ENCODE measurements around the gene AMER1. TPM values are rescaled to one million over a fixed set of nuclear protein-coding genes. Genes with fewer than 3 reads are reported as not detected.

Gene AMER1
- total RNA-seq, 4 donors from 2014 or later, result 1.6 to 8.2 (median 5.3) TPM

DNA sequence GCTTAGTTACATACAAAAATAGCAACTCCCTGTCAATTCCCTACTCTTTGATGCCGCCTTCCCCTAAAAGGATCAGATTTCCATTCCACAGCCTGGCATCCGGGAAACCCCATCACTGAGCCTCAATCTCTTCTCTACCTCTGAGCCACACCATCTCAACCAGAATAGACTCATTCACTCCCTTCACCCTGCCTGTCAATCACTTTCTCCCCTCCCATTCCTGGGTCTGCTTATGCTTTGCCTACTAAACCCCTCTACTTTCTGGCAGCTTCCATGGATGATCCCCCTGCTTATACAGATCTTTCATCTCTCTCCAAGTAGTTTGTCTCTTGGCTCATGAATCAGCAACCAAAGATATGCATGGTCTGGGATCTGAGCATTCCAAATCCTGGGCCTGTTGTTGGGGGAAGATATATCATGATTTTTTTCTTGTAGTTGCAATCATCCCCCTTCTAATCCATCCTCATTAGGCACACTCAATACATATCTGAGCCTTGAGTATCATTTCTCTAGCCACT, 2.6 kb downstream of the AMER1 start:
- no peak for TF ChIP-seq EP300 (IDR thresholded peaks at IDR 0.05; ENCODE audit: low read depth)
- TF ChIP-seq POLR2A (IDR thresholded peaks at IDR 0.05), result no peak
- TF ChIP-seq, protein P1, sequence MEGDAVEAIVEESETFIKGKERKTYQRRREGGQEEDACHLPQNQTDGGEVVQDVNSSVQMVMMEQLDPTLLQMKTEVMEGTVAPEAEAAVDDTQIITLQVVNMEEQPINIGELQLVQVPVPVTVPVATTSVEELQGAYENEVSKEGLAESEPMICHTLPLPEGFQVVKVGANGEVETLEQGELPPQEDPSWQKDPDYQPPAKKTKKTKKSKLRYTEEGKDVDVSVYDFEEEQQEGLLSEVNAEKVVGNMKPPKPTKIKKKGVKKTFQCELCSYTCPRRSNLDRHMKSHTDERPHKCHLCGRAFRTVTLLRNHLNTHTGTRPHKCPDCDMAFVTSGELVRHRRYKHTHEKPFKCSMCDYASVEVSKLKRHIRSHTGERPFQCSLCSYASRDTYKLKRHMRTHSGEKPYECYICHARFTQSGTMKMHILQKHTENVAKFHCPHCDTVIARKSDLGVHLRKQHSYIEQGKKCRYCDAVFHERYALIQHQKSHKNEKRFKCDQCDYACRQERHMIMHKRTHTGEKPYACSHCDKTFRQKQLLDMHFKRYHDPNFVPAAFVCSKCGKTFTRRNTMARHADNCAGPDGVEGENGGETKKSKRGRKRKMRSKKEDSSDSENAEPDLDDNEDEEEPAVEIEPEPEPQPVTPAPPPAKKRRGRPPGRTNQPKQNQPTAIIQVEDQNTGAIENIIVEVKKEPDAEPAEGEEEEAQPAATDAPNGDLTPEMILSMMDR (IDR thresholded peaks at IDR 0.05), result no peak
- no peak for TF ChIP-seq POLR2AphosphoS5 (IDR thresholded peaks at IDR 0.05)
- H3K9me3 ChIP-seq, result no peaks in the 10 kb centered on the region
- H3K36me3 ChIP-seq, result no peaks in the 10 kb centered on the region
- H3K4me1 ChIP-seq, result peaks cover 4 to 26% (median 16%) of the 10 kb centered on the region in 4 donors
- intact Hi-C loops (cut with DNase I; ENCODE audit: low total_unique reads), result no loop called here
- 83% methylated on average over 2 of the region's 2 CpGs; no CpG with 5 or more reads in 1 of the 2 donors for WGBS, 2 donors (ENCODE audit: low coverage in 1 of 2)
- DNase-seq, result no peak
- H3K27ac ChIP-seq, result no peak overlapping the region
- H3K27me3 ChIP-seq, result no peaks in the 10 kb centered on the region
- in situ Hi-C loops (cut with MboI; ENCODE audit: low pct_ligation_motif_present in 1 of 4, low pct_unique_long_range_greater_than_20kb in 1 of 4, low sequenced_read_pairs in 3 of 4), result no loop called here
- H3K4me3 ChIP-seq, result no peak overlapping the region

DNA sequence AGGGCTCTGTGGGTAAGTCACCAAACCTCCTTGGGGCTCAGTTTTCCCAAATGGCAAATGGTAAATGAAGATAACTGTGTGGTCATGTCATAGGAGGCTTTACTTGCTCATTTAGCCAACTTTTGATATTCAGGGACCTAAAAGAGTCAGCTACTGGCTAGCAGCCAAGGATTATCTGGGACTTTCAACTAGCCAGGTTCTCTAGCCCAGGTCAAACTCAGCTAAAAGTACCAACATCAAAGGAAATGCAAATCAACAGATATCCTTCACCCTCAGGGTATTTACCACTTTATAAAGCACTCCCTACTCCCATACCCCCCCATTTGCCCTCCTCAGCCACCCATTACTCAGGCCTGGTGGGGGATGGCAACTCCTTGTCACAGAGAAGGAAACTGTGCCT, 7.5 kb downstream of the AMER1 start:
- intact Hi-C loops (cut with DNase I; ENCODE audit: low total_unique reads) (no loop called here), in situ Hi-C loops (cut with MboI; ENCODE audit: low pct_ligation_motif_present in 1 of 4, low pct_unique_long_range_greater_than_20kb in 1 of 4, low sequenced_read_pairs in 3 of 4) (no loop called here)
- DNase-seq, result no peak
- H3K36me3 ChIP-seq, result no peaks in the 10 kb centered on the region
- TF ChIP-seq POLR2AphosphoS5 (IDR thresholded peaks at IDR 0.05), result no peak
- TF ChIP-seq EP300 (IDR thresholded peaks at IDR 0.05; ENCODE audit: low read depth), result no peak
- TF ChIP-seq POLR2A (IDR thresholded peaks at IDR 0.05), result no peak
- no peak overlapping the region for H3K27ac ChIP-seq
- H3K27me3 ChIP-seq, result no peaks in the 10 kb centered on the region
- H3K4me3 ChIP-seq, result no peak overlapping the region
- H3K9me3 ChIP-seq, result no peaks in the 10 kb centered on the region
- no peaks in the 10 kb centered on the region for H3K4me1 ChIP-seq

DNA sequence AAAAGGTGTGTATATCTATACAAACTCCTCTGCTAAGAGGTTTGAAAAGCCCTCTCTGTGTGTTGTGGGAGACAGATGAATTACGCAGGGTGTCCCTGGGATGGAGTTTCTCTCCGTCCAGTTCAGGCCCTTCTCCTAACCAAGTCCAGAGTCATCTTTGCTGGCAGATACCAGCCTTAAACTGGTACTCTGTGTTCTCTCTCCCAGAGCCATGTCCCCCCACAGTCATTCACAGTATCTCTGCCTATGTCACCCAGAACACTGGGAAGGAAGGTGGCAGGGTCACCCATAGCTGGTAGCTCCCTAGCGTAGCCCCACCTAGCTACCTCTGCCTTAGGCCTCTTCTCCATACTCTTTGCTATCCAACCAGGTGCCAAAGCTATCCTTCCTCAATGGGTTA, 8.9 kb downstream of the AMER1 start:
- H3K4me1 ChIP-seq, result no peaks in the 10 kb centered on the region
- H3K4me3 ChIP-seq, result no peak overlapping the region
- no peak overlapping the region for H3K27ac ChIP-seq
- no peaks in the 10 kb centered on the region for H3K27me3 ChIP-seq
- WGBS, 2 donors (ENCODE audit: low coverage in 1 of 2), result 90% methylated on average over 3 of the region's 3 CpGs; no CpG with 5 or more reads in 1 of the 2 donors
- TF ChIP-seq EP300 (IDR thresholded peaks at IDR 0.05; ENCODE audit: low read depth) (no peak), POLR2A (IDR thresholded peaks at IDR 0.05) (no peak), POLR2AphosphoS5 (IDR thresholded peaks at IDR 0.05) (no peak)
- TF ChIP-seq, protein P1 (IDR thresholded peaks at IDR 0.05), result no peak
- no peak for DNase-seq
- in situ Hi-C loops (cut with MboI; ENCODE audit: low pct_ligation_motif_present in 1 of 4, low pct_unique_long_range_greater_than_20kb in 1 of 4, low sequenced_read_pairs in 3 of 4), result no loop called here
- intact Hi-C loops (cut with DNase I; ENCODE audit: low total_unique reads), result no loop called here
- no peaks in the 10 kb centered on the region for H3K36me3 ChIP-seq
- no peaks in the 10 kb centered on the region for H3K9me3 ChIP-seq

DNA sequence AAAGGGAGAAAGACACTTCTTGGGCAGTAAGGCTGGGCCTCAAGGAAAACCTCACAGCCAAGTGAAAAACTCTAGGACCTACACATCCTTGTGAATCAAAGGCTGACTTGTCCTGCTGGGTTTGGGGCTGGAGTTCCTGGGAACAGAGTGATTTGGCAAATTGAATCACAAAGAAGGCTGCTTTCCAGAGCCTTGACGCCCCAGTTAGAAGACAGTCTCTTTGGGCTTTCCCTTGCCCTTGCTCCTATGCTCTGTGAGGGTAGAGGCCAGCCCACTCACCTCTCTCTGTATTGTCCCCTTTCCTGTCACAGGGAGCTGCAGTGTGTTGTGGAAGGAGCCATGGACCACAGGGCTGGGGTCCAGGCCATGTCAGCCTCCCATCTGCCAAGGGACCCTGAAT, 9.6 kb downstream of the AMER1 start:
- Histone ChIP-seq H3K27me3 (no peaks in the 10 kb centered on the region), H3K9me3 (no peaks in the 10 kb centered on the region), H3K27ac (no peak overlapping the region), H3K36me3 (no peaks in the 10 kb centered on the region), H3K4me1 (no peaks in the 10 kb centered on the region), H3K4me3 (no peak overlapping the region)
- intact Hi-C loops (cut with DNase I; ENCODE audit: low total_unique reads), result no loop called here
- TF ChIP-seq POLR2AphosphoS5 (IDR thresholded peaks at IDR 0.05), result no peak
- TF ChIP-seq, protein P1 (IDR thresholded peaks at IDR 0.05), result no peak
- no peak for TF ChIP-seq EP300 (IDR thresholded peaks at IDR 0.05; ENCODE audit: low read depth)
- no peak for TF ChIP-seq POLR2A (IDR thresholded peaks at IDR 0.05)
- no peak for DNase-seq
- 47% methylated on average over 1 of the region's 1 CpG; no CpG with 5 or more reads in 1 of the 2 donors for WGBS, 2 donors (ENCODE audit: low coverage in 1 of 2)
- in situ Hi-C loops (cut with MboI; ENCODE audit: low pct_ligation_motif_present in 1 of 4, low pct_unique_long_range_greater_than_20kb in 1 of 4, low sequenced_read_pairs in 3 of 4), result no loop called here

DNA sequence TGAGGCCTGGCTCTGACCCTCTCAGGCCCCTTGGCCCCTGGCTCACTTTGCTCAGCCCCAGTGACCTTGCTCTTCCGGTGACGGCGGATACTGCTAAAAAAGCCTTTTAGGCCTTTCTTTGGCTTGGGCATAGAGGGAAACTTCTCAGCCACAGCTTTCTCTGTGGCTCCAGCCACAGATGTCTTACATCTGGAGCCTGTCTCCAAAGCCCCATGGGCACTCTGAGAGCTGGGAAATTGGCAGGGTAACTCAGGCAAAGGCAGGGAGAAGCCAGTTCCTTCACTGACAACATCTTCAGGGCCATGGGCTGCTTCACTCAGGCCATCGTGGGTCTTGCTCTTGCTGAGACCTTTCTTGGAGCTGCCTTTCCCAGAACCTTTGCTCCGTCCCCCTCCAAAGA, 12.8 kb downstream of the AMER1 start:
- 79% methylated on average over 5 of the region's 5 CpGs; no CpG with 5 or more reads in 1 of the 2 donors for WGBS, 2 donors (ENCODE audit: low coverage in 1 of 2)
- Histone ChIP-seq H3K9me3 (no peaks in the 10 kb centered on the region), H3K27ac (no peak overlapping the region), H3K4me1 (no peaks in the 10 kb centered on the region), H3K4me3 (no peak overlapping the region), H3K27me3 (no peaks in the 10 kb centered on the region), H3K36me3 (no peaks in the 10 kb centered on the region)
- in situ Hi-C loops (cut with MboI; ENCODE audit: low pct_ligation_motif_present in 1 of 4, low pct_unique_long_range_greater_than_20kb in 1 of 4, low sequenced_read_pairs in 3 of 4) (no loop called here), intact Hi-C loops (cut with DNase I; ENCODE audit: low total_unique reads) (no loop called here)
- TF ChIP-seq POLR2AphosphoS5 (IDR thresholded peaks at IDR 0.05), result no peak
- TF ChIP-seq POLR2A (IDR thresholded peaks at IDR 0.05), result no peak
- no peak for TF ChIP-seq EP300 (IDR thresholded peaks at IDR 0.05; ENCODE audit: low read depth)
- TF ChIP-seq, protein P1 (IDR thresholded peaks at IDR 0.05), result no peak
- DNase-seq, result no peak
